Colonic mucosa (tissue), 4 donors: ENCODE data around the gene ARV1. TPM values are rescaled to one million over a fixed set of nuclear protein-coding genes. Genes with fewer than 3 reads are reported as not detected.

Experiments
- DNase-seq: peaks from one replicate; pipeline ENCODE4 v3.0.0-alpha.2; 2020
- H3K27ac ChIP-seq: fragments of 200-600 bp; one replicate; pipeline ENCODE4 v1.8.0; 2021
- H3K27me3 ChIP-seq: fragments of 200-600 bp; one replicate; pipeline ENCODE4 v1.8.0; 2021
- H3K36me3 ChIP-seq: fragments of 200-600 bp; one replicate; pipeline ENCODE4 v1.8.0; 2021
- H3K4me1 ChIP-seq: fragments of 200-600 bp; one replicate; pipeline ENCODE4 v1.8.0; 2021; ENCODE audit warnings: mild to moderate bottlenecking
- H3K4me3 ChIP-seq: fragments of 200-600 bp; one replicate; pipeline ENCODE4 v1.8.0; 2021
- H3K9ac ChIP-seq, 2 donors: one replicate each; pipeline ENCODE4 v1.7.0; 2013; ENCODE audit warnings: control low read depth in 2 of 2, low read depth in 2 of 2, low read length in 2 of 2
- H3K9me3 ChIP-seq: fragments of 200-600 bp; one replicate; pipeline ENCODE4 v1.8.0; 2021
- CTCF ChIP-seq: fragments of 200-600 bp; IDR thresholded peaks from one replicate; pipeline ENCODE4 v1.8.0; 2022; ENCODE audit warnings: antibody characterized with exemption, mild to moderate bottlenecking
- intact Hi-C: fragments of 100-400 bp; cut with DNase I; formaldehyde crosslinking; loops from one replicate; pipeline ENCODE4 v1.14.1; 2022
- total RNA-seq, 2 donors: library from RNA; stranded (reverse); fragmentation: NEBNext Ultra II Directional in 1 of 2; extraction: Animal tissue kit (Norgen Biotek cat#: 25700) in 1 of 2; gene quantifications; one replicate each; pipeline ENCODE4 v1.2.1, GENCODE V29; 2021
- donor health status: healthy.
- donor health status: DM: no; HTN: no; CAD: no.
- donor health status: DM: no; HTN: no; CAD: no.

ARV1 gene
- total RNA-seq, 2 donors from 2014 or later = 29.3 to 39.6 TPM

- no peak for DNase-seq
- no peak overlapping the region for H3K27ac ChIP-seq
- H3K4me3 ChIP-seq = no peak overlapping the region
- H3K9ac ChIP-seq = no peak overlapping the region
- no peaks in the 10 kb centered on the region for H3K27me3 ChIP-seq
- H3K9me3 ChIP-seq = no peaks in the 10 kb centered on the region
- TF ChIP-seq CTCF = no peak
- intact Hi-C loops = no loop called here
- H3K36me3 ChIP-seq = no peaks in the 10 kb centered on the region
- no peaks in the 10 kb centered on the region for H3K4me1 ChIP-seq
These were observed 12.5 kb upstream of the ARV1 start for GRCh38 chr1:230966358-230966873.

- Histone ChIP-seq H3K9me3 (no peaks in the 10 kb centered on the region), H3K27me3 (no peaks in the 10 kb centered on the region), H3K4me3 (no peak overlapping the region), H3K9ac (no peak overlapping the region), H3K36me3 (no peaks in the 10 kb centered on the region), H3K4me1 (peaks cover 14% of the 10 kb centered on the region), H3K27ac (no peak overlapping the region)
- no peak for DNase-seq
- TF ChIP-seq CTCF = no peak
- intact Hi-C loops = no loop called here
These were observed 8.5 kb upstream of the ARV1 start for GRCh38 chr1:230970432-230970831.

GRCh38 chr1:230971771-230972170 is 7.1 kb upstream of the ARV1 start:
- Histone ChIP-seq H3K36me3 (no peaks in the 10 kb centered on the region), H3K27ac (no peak overlapping the region), H3K9ac (no peak overlapping the region), H3K9me3 (no peaks in the 10 kb centered on the region), H3K27me3 (no peaks in the 10 kb centered on the region), H3K4me1 (peaks cover 15% of the 10 kb centered on the region), H3K4me3 (no peak overlapping the region)
- intact Hi-C loops = no loop called here
- no peak for TF ChIP-seq CTCF
- no peak for DNase-seq

- peak; percentile 43 for DNase-seq
- H3K27ac ChIP-seq = peak overlapping the region; percentile 15
These were observed 6.0 kb upstream of the ARV1 start for GRCh38 chr1:230972855-230973271.

GRCh38 chr1:230975636-230976035 is 3.3 kb upstream of the ARV1 start:
- Histone ChIP-seq H3K9ac (no peak overlapping the region), H3K4me1 (peaks cover 22% of the 10 kb centered on the region), H3K27me3 (no peaks in the 10 kb centered on the region), H3K36me3 (no peaks in the 10 kb centered on the region), H3K4me3 (no peak overlapping the region), H3K27ac (no peak overlapping the region), H3K9me3 (no peaks in the 10 kb centered on the region)
- no peak for DNase-seq
- TF ChIP-seq CTCF = no peak
- intact Hi-C loops = loop anchor here (5.0 kb wide), 2 partner anchors 58 to 237 kb away; no protein-coding TSS in a partner anchor

More at GRCh38 chr1:230972855-230973271, 6.0 kb upstream of the ARV1 start:
- no peak for TF ChIP-seq CTCF
- Histone ChIP-seq H3K27me3 (no peaks in the 10 kb centered on the region), H3K9ac (peak overlapping the region in 1 of 2 donors; percentile 21), H3K4me3 (no peak overlapping the region), H3K9me3 (no peaks in the 10 kb centered on the region), H3K4me1 (peaks cover 22% of the 10 kb centered on the region), H3K36me3 (no peaks in the 10 kb centered on the region)
- intact Hi-C loops = no loop called here
